HG03103 (cell line): ENCODE results near the gene ITM2B.
"Not testable (repeated sequence)": the region's sequence is repeated elsewhere in the genome, so short reads cannot be mapped to it uniquely, and the experiment has no call there.

Experiments
- ATAC-seq: cut with Tn5 transposase; IDR thresholded peaks from one replicate; pipeline ENCODE4 v1.9.1; 2021; ENCODE audit warnings: low read depth; ENCODE audit not compliant: unreplicated experiment

Gene ITM2B

GRCh38 chr13:48222358-48223301, 10.4 kb upstream of the ITM2B start:
- ATAC-seq, result no peak

- no peak for ATAC-seq
Measured at GRCh38 chr13:48224701-48225100, 8.3 kb upstream of the ITM2B start.

GRCh38 chr13:48230541-48230940, 2.5 kb upstream of the ITM2B start:
- ATAC-seq, result no peak

GRCh38 chr13:48231080-48231479, 1.9 kb upstream of the ITM2B start:
- ATAC-seq, result no peak

GRCh38 chr13:48231933-48232332, 1.1 kb upstream of the ITM2B start:
- no peak for ATAC-seq

GRCh38 chr13:48232420-48233045, 473 bp upstream of the ITM2B start:
- peak; percentile 10 for ATAC-seq

- no peak for ATAC-seq
Measured at GRCh38 chr13:48233889-48234488, 983 bp downstream of the ITM2B start.

GRCh38 chr13:48234566-48235340, 1.7 kb downstream of the ITM2B start:
- ATAC-seq, result no peak

- no peak for ATAC-seq
Measured at GRCh38 chr13:48235341-48236135, 2.5 kb downstream of the ITM2B start.

- no peak for ATAC-seq
Measured at GRCh38 chr13:48236528-48237353, 3.7 kb downstream of the ITM2B start.

GRCh38 chr13:48239369-48239768, 6.4 kb downstream of the ITM2B start:
- ATAC-seq, result not testable (repeated sequence)

GRCh38 chr13:48241651-48242050, 8.6 kb downstream of the ITM2B start:
- no peak for ATAC-seq

GRCh38 chr13:48242677-48243076, 9.7 kb downstream of the ITM2B start:
- ATAC-seq, result no peak

GRCh38 chr13:48244159-48244558, 11.2 kb downstream of the ITM2B start:
- no peak for ATAC-seq

- ATAC-seq, result no peak
Measured at GRCh38 chr13:48246102-48246501, 13.1 kb downstream of the ITM2B start.

- ATAC-seq, result no peak
Measured at GRCh38 chr13:48249018-48249417, 16.0 kb downstream of the ITM2B start.

- ATAC-seq, result no peak
Measured at GRCh38 chr13:48251611-48252081, 18.6 kb downstream of the ITM2B start.

GRCh38 chr13:48252176-48252575, 19.2 kb downstream of the ITM2B start:
- ATAC-seq, result no peak

- ATAC-seq, result no peak
Measured at GRCh38 chr13:48253849-48254248, 20.8 kb downstream of the ITM2B start.
